ENCODE results near the gene SERPINB12.

DNA sequence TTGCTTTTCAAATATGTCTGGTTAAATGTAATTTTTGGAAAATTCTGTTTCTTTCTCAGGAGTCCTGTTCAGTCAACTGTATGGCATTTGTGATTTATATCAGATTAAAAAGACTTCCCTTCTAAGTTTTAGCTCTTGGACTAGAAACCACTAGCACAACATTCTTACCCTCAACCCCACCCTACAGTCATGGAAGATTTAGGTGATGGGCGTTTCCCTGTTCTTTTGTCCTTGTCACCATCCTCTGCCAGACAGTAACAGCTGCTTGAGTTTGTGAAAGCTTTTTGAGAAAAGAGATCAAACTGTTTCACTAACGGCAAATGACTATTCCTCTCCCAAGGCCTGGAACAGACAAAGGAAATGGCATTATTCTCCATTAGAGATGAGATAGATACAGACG is 33.6 kb upstream of the SERPINB12 start:
- no peak for TF ChIP-seq EZH2phosphoT487 (IDR thresholded peaks at IDR 0.05; ENCODE audit: insufficient read depth, low read depth)
- no peak for TF ChIP-seq EZH2 (IDR thresholded peaks at IDR 0.05; ENCODE audit: insufficient read depth, poor library complexity, severe bottlenecking)

Data from GM23248 (cell line).